Right atrium auricular region (tissue), 2 donors: ENCODE results near the gene SIPA1L3. TPM values are rescaled to one million over a fixed set of nuclear protein-coding genes. Genes with fewer than 3 reads are reported as not detected.

Experiments
- DNase-seq: peaks from one replicate; pipeline ENCODE4 v3.0.0-alpha.2; 2019; ENCODE audit warnings: low spot score
- H3K27ac ChIP-seq, 2 donors: fragments of 200-600 bp; sonication (generic); 1 replicate in 1 of 2; 2 replicates in 1 of 2; pipeline ENCODE4 v1.5.1; 2016 to 2019
- H3K27me3 ChIP-seq, 2 donors: fragments of 200-600 bp; sonication (generic); one replicate each; pipeline versions ENCODE4 v1.5.1 to v1.6.0; 2017 to 2019
- H3K36me3 ChIP-seq: fragments of 200-600 bp; sonication (generic); one replicate; pipeline ENCODE4 v1.5.1; 2016
- H3K4me1 ChIP-seq, 2 donors: fragments of 200-600 bp; sonication (generic); one replicate each; pipeline versions ENCODE4 v1.5.1 to v1.6.0; 2017 to 2019
- H3K4me3 ChIP-seq, 2 donors: fragments of 200-600 bp; sonication (generic); 1 replicate in 1 of 2; 2 replicates in 1 of 2; pipeline ENCODE4 v1.5.1; 2017 to 2019; ENCODE audit warnings: mild to moderate bottlenecking in 1 of 2, moderate library complexity in 1 of 2
- H3K9me3 ChIP-seq, 2 donors: fragments of 200-600 bp; sonication (generic); one replicate each; pipeline ENCODE4 v1.5.1; 2019
- total RNA-seq, 2 donors: library from RNA; depleted of rRNA; stranded (reverse); fragments of >200 nt; gene quantifications; one replicate each; pipeline ENCODE4 v1.1.0, GENCODE V29; 2016
- TF ChIP-seq, protein P1 (sequence below), 2 donors: fragments of 200-600 bp; sonication (generic); IDR thresholded peaks; one replicate each; pipeline ENCODE4 v1.5.1; 2019; ENCODE audit warnings: antibody characterized with exemption in 2 of 2

Gene SIPA1L3
- total RNA-seq, 2 donors from 2014 or later, result 10.7 to 19.6 TPM

DNA sequence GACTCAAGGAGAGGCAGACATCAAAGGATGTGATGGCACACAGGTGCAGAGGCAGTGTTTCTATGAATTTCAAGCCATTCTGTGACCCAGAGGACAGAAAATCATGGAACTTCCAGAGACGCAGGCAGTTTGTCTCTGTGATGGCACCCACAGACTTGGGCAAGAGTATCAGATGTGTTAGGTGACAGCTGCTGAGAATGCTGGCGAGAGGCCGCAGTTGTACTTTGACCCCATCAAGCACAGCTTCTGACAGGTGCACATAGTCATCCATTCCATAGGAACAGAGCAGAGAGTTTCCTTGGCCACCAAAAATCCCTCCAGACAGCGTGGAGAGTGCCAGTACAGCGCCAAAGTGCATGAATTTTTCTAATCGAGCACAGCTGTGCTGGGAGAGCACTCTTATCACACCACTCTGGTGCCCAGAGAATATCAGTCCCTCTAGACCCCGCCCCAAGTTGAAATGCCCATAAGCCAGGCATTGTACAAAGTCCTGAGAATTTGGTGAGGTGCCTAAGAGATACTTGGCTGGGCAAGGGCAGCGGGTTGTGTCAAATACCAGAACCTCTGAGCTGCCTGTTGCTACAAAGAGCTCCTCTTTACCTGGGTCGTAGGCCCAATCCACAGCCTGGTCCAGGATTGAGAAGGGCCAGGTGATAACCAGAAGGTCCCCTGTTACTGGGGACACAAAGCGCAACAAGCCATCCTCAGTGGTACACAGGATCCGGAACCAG lies 13.0 kb upstream of the SIPA1L3 start:
- DNase-seq, result no peak
- no peak overlapping the region for H3K4me3 ChIP-seq
- H3K27me3 ChIP-seq, result no peaks in the 10 kb centered on the region
- no peaks in the 10 kb centered on the region for H3K4me1 ChIP-seq
- no peaks in the 10 kb centered on the region for H3K9me3 ChIP-seq
- TF ChIP-seq, protein P1, sequence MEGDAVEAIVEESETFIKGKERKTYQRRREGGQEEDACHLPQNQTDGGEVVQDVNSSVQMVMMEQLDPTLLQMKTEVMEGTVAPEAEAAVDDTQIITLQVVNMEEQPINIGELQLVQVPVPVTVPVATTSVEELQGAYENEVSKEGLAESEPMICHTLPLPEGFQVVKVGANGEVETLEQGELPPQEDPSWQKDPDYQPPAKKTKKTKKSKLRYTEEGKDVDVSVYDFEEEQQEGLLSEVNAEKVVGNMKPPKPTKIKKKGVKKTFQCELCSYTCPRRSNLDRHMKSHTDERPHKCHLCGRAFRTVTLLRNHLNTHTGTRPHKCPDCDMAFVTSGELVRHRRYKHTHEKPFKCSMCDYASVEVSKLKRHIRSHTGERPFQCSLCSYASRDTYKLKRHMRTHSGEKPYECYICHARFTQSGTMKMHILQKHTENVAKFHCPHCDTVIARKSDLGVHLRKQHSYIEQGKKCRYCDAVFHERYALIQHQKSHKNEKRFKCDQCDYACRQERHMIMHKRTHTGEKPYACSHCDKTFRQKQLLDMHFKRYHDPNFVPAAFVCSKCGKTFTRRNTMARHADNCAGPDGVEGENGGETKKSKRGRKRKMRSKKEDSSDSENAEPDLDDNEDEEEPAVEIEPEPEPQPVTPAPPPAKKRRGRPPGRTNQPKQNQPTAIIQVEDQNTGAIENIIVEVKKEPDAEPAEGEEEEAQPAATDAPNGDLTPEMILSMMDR (IDR thresholded peaks at IDR 0.05), result no peak
- H3K36me3 ChIP-seq, result no peaks in the 10 kb centered on the region
- no peak overlapping the region for H3K27ac ChIP-seq

DNA sequence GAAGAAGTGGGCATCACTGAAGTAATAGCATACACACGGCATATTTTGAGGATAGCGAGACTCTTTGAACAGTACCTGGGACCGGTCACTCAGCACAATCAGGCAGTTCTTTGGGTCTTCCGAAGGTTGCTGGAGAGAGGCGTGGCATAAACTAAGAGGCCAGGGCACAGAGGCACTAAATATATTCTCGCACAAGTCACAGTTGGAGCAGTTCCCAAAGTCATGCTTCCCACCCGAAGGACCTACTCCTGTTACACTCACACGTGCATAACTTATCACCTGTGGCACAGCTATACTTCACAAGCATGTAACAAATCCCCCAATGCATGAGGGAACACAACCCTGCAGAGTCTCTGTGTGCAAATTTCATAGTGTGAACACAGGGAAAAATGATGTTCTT lies 10.8 kb upstream of the SIPA1L3 start:
- Histone ChIP-seq H3K36me3 (no peaks in the 10 kb centered on the region), H3K4me3 (no peak overlapping the region), H3K4me1 (no peaks in the 10 kb centered on the region), H3K27ac (no peak overlapping the region), H3K9me3 (no peaks in the 10 kb centered on the region), H3K27me3 (no peaks in the 10 kb centered on the region)
- TF ChIP-seq, protein P1 (IDR thresholded peaks at IDR 0.05), result no peak
- no peak for DNase-seq

DNA sequence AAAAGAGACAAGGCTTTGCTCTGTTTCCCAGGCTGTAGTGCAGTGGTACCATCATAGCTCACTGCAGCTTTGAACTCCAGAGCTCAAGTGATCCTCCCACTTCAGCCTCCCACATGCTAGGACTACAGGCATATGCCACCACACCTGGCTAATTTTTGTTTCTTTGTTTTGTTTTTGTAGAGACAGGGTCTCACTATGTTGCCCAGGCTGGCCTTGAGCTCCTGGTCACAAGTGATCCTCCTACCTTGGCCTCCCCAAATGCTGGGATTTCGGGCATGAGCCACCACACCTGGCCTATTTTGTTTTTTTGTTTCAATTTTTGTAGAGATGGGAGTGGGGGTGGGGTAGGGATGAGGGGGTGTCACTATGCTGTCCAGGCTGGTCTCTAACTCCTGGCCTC lies 7.6 kb upstream of the SIPA1L3 start:
- Histone ChIP-seq H3K27me3 (no peaks in the 10 kb centered on the region), H3K9me3 (no peaks in the 10 kb centered on the region), H3K4me1 (no peaks in the 10 kb centered on the region), H3K36me3 (no peaks in the 10 kb centered on the region), H3K27ac (no peak overlapping the region), H3K4me3 (no peak overlapping the region)
- no peak for DNase-seq
- TF ChIP-seq, protein P1 (IDR thresholded peaks at IDR 0.05), result no peak

DNA sequence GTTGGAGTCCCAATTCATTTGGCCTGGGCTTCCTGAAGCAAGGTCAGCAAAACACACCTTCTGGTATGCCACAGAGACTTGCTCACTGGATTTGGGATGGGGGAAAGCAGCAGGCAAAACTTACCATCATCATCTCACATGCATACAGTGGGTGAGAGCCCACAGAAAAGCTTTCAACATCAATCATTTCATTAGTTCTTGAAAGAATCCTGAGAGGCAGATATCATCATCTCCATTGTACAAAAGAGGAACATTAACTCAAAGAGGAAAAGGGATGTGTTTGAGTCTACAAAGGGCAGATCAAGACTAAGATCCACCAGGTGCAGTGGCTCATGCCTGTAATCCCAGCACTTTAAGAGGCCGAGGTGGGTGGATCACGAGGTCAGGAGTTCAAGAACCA lies 7.0 kb upstream of the SIPA1L3 start:
- Histone ChIP-seq H3K27ac (no peak overlapping the region), H3K9me3 (no peaks in the 10 kb centered on the region), H3K4me3 (no peak overlapping the region), H3K36me3 (no peaks in the 10 kb centered on the region), H3K27me3 (no peaks in the 10 kb centered on the region), H3K4me1 (no peaks in the 10 kb centered on the region)
- no peak for DNase-seq
- TF ChIP-seq, protein P1 (IDR thresholded peaks at IDR 0.05), result no peak

DNA sequence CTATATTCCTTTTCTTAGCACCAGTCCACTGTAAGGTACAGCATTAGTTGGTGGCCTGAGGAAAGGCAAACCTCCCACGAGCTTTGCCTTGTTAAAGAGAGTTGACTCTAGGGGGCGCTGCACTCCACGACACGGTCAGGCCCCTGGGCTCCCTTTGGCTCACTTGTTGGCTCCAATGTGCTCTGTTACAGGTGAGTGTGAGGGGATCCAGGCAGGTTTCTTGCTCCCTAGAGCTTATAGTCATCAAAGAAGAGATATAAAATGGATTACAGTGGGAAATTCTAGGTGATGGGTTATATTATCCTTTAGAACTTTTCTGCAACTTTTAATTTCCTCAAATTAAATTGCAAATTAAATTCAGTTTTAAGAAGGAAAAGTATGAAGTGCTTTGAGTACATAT lies 4.3 kb upstream of the SIPA1L3 start:
- Histone ChIP-seq H3K9me3 (no peaks in the 10 kb centered on the region), H3K36me3 (no peaks in the 10 kb centered on the region), H3K27ac (no peak overlapping the region), H3K27me3 (no peaks in the 10 kb centered on the region), H3K4me3 (no peak overlapping the region), H3K4me1 (peaks cover 0 to 10% of the 10 kb centered on the region in 2 donors)
- peak; percentile 77 for DNase-seq
- TF ChIP-seq, protein P1 (IDR thresholded peaks at IDR 0.05), result peak; percentile 38 to 89

DNA sequence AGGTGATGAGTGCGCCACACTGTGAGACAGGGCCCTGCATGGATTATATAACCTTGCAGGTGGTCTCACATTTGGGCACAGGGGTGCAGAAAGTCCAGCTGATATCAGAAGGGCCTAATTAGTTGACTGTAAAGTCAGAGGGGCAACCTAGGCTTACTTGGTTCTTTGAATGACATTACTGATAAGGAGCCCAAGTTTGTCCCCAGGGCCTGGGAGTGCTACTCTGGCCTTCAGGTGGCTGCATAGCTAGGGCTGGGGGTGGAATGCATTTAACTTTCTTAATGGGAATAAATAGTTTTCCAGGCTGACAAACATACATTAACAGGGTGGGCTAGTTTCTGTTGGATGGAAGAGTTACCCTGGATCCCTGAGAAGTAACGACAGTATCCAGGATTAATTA lies 3.9 kb upstream of the SIPA1L3 start:
- Histone ChIP-seq H3K9me3 (no peaks in the 10 kb centered on the region), H3K4me1 (peaks cover 0 to 15% of the 10 kb centered on the region in 2 donors), H3K4me3 (no peak overlapping the region), H3K36me3 (no peaks in the 10 kb centered on the region), H3K27me3 (no peaks in the 10 kb centered on the region), H3K27ac (no peak overlapping the region)
- TF ChIP-seq, protein P1 (IDR thresholded peaks at IDR 0.05), result no peak
- DNase-seq, result no peak
